Measurements from ENCODE around the gene SH2B3. TPM values are rescaled to one million over a fixed set of nuclear protein-coding genes. Genes with fewer than 3 reads are reported as not detected.

SH2B3 gene
- total and polyA plus RNA-seq, 2 of the 13 experiments (the other 11 are each of a cell fraction or from before 2014, with no cell fraction given): 6.8 to 6.9 TPM

DNA sequence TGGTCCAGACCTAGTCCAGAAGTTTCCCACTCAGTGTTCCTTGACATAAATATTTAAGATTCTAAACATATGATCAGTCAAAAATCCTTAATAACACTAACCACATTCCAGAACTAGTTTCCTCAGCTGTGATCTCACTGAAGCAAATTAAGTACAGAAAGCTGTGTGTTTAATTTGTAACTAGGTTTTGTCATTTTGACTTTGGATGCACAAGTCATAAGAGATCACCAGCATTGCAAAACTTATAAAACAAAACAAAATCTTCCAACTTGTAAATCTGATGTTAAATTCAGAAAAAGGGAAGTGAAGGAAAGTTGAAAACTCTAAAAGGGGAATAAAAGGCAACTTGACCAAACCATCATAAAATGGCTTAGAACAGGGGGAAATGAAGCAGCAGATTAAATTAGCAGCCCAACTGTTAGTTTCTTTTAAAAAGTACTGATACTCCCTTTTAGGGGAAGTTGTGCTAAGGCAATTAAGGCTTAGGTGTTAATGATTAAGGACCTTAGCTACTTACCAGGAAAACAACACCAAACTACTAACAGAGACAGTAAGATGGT, 56.6 kb downstream of the SH2B3 start:
- Histone ChIP-seq H3K9ac (ENCODE audit: insufficient read depth, low read depth, low read length) (no peak overlapping the region), H2AFZ (ENCODE audit: low read length) (no peak overlapping the region), H3K9me3 (ENCODE audit: low read length) (no peaks in the 10 kb centered on the region), H3K27me3 (ENCODE audit: control insufficient read depth in 1 of 2, insufficient read depth in 2 of 2, low read length in 2 of 2) (no peaks in the 10 kb centered on the region), H3K4me1 (ENCODE audit: insufficient read depth, low read length) (peaks cover 3% of the 10 kb centered on the region), H3K79me2 (ENCODE audit: insufficient read depth, low read length) (no peaks in the 10 kb centered on the region), H3K4me2 (ENCODE audit: low read depth, low read length) (no peak overlapping the region), H3K27ac (ENCODE audit: extremely low read length, insufficient read depth, low read length) (no peak overlapping the region), H4K20me1 (ENCODE audit: insufficient read depth, low read length) (0 out of 2 replicates have a peak, but pooled peaks cover 3% of the 10 kb centered on the region), H3K36me3 (replicated peaks in 1 of 2; ENCODE audit: control insufficient read depth in 1 of 2, insufficient read depth in 2 of 2, low read length in 2 of 2) (peaks cover 8 to 48% of the 10 kb centered on the region in 2 experiments), H3K4me3 (replicated peaks in 1 of 3; ENCODE audit: insufficient read depth in 1 of 3, low read depth in 2 of 3, low read length in 3 of 3) (no peak overlapping the region)
- POLR2A ChIA-PET: no interaction called here
- BruUV-seq (replicated peaks): no TSS peak
- TF ChIP-seq SIX4 (CRISPR knock-in tag; IDR thresholded peaks at IDR 0.05) (no peak), ZFP36L2 (CRISPR knock-in tag; IDR thresholded peaks at IDR 0.05) (no peak), ZNF563 (CRISPR knock-in tag; IDR thresholded peaks at IDR 0.05) (no peak), ZNF225 (CRISPR knock-in tag; IDR thresholded peaks at IDR 0.05) (no peak), FOXK2 (IDR thresholded peaks at IDR 0.05) (no peak), ZNF143 (CRISPR knock-in tag; IDR thresholded peaks at IDR 0.05) (no peak), RNF219 (CRISPR knock-in tag; IDR thresholded peaks at IDR 0.05) (no peak), GLI4 (CRISPR knock-in tag; IDR thresholded peaks at IDR 0.05; ENCODE audit: borderline replicate concordance) (no peak), CAMTA2 (CRISPR knock-in tag; IDR thresholded peaks at IDR 0.05; ENCODE audit: borderline replicate concordance) (no peak)
- ATAC-seq (no peak), FAIRE-seq (no peak), DNase-seq (ENCODE audit: low spot score) (no peak)
- intact Hi-C loops (cut with micrococcal nuclease; ENCODE audit: unreplicated experiment) (no loop called here), in situ Hi-C loops (cut with HindIII; ENCODE audit: extremely low pct_ligation_motif_present, low pct_unique_long_range_greater_than_20kb) (no loop called here)
- CTCF ChIA-PET (ENCODE audit: low intra/inter-chr PET ratio, low total read pairs): no interaction called here

Measured in HepG2 (cell line).